ENCODE data around the gene PALD1.

GRCh38 chr10:70607936-70608335, 129.4 kb downstream of the PALD1 start:
- TF ChIP-seq YY1 (IDR thresholded peaks at IDR 0.05; ENCODE audit: low read depth) (no peak), RAD21 (IDR thresholded peaks at IDR 0.05; ENCODE audit: low read depth) (no peak), NFIC (IDR thresholded peaks at IDR 0.05) (no peak)

Measured in Ishikawa (cell line).